ENCODE measurements around the gene RNF224.

RNF224 gene

GRCh38 chr9:137179761-137180160, 47.5 kb upstream of the RNF224 start:
- Histone ChIP-seq H3K27me3 (ENCODE audit: low read depth, low read length) (no peaks in the 10 kb centered on the region), H3K9ac (ENCODE audit: low read length) (no peak overlapping the region), H3K4me2 (ENCODE audit: low read length) (no peak overlapping the region), H2AFZ (ENCODE audit: low read depth, low read length) (no peak overlapping the region), H3K4me1 (ENCODE audit: low read length) (peaks cover 7% of the 10 kb centered on the region), H3K9me3 (ENCODE audit: insufficient read depth, low read length) (no peaks in the 10 kb centered on the region), H3K79me2 (ENCODE audit: low read length) (no peaks in the 10 kb centered on the region), H3K36me3 (replicated peaks; ENCODE audit: low read depth, low read length) (peaks cover 35% of the 10 kb centered on the region), H3K4me3 (ENCODE audit: low read length) (no peak overlapping the region), H4K20me1 (ENCODE audit: insufficient read depth, low read length) (no peaks in the 10 kb centered on the region; the same call in 1 of the 2 replicates), H3K27ac (ENCODE audit: low read length) (no peak overlapping the region)
- TF ChIP-seq CTCF (IDR thresholded peaks at IDR 0.05; ENCODE audit: low read depth, low read length) (no peak), EZH2phosphoT487 (IDR thresholded peaks at IDR 0.05; ENCODE audit: low read depth) (no peak)

- Histone ChIP-seq H3K4me2 (ENCODE audit: low read length) (no peak overlapping the region), H3K4me3 (ENCODE audit: low read length) (no peak overlapping the region), H4K20me1 (ENCODE audit: insufficient read depth, low read length) (no peaks in the 10 kb centered on the region; the same call in 1 of the 2 replicates), H2AFZ (ENCODE audit: low read depth, low read length) (no peak overlapping the region), H3K79me2 (ENCODE audit: low read length) (no peaks in the 10 kb centered on the region; the same call in 1 of the 2 replicates), H3K27ac (ENCODE audit: low read length) (no peak overlapping the region), H3K9ac (ENCODE audit: low read length) (no peak overlapping the region), H3K27me3 (ENCODE audit: low read depth, low read length) (no peaks in the 10 kb centered on the region), H3K9me3 (ENCODE audit: insufficient read depth, low read length) (no peaks in the 10 kb centered on the region), H3K4me1 (ENCODE audit: low read length) (no peaks in the 10 kb centered on the region), H3K36me3 (replicated peaks; ENCODE audit: low read depth, low read length) (peaks cover 35% of the 10 kb centered on the region)
- TF ChIP-seq EZH2phosphoT487 (IDR thresholded peaks at IDR 0.05; ENCODE audit: low read depth) (no peak), CTCF (IDR thresholded peaks at IDR 0.05; ENCODE audit: low read depth, low read length) (no peak)
Measured at GRCh38 chr9:137180491-137180890, 46.8 kb upstream of the RNF224 start.

GRCh38 chr9:137181680-137182079, 45.6 kb upstream of the RNF224 start:
- no peaks in the 10 kb centered on the region; the same call in 1 of the 2 replicates for H4K20me1 ChIP-seq (ENCODE audit: insufficient read depth, low read length)
- TF ChIP-seq CTCF (IDR thresholded peaks at IDR 0.05; ENCODE audit: low read depth, low read length): no peak

DNA sequence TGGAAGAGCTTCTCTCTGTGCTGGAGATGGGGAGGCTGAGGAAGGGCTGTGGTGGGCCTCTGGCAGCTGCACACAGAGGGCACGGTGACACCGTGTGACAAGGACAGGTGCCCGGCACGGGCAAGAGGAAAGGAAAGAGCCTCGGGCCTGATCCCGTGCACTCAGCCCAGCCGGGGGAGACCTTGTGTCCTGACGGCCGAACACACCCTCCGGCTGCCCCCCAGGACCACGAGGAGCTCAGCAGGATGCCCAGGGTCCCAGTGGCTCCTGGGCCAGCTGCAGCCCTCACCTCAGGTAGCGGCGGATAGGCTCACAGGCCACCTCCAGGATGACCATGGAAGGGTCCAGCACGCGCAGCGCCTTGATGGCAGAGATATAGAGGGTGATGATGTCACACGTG, 44.5 kb upstream of the RNF224 start:
- H3K79me2 ChIP-seq (ENCODE audit: low read length): peaks cover 21% of the 10 kb centered on the region

More at GRCh38 chr9:137181680-137182079, 45.6 kb upstream of the RNF224 start:
- peaks cover 10% of the 10 kb centered on the region for H3K79me2 ChIP-seq (ENCODE audit: low read length)
- no peak overlapping the region for H2AFZ ChIP-seq (ENCODE audit: low read depth, low read length)
- no peaks in the 10 kb centered on the region for H3K9me3 ChIP-seq (ENCODE audit: insufficient read depth, low read length)
- no peaks in the 10 kb centered on the region; the same call in 1 of the 2 replicates for H3K4me1 ChIP-seq (ENCODE audit: low read length)
- H3K9ac ChIP-seq (ENCODE audit: low read length): no peak overlapping the region
- peaks cover 38% of the 10 kb centered on the region for H3K36me3 ChIP-seq (replicated peaks; ENCODE audit: low read depth, low read length)
- no peak overlapping the region for H3K4me3 ChIP-seq (ENCODE audit: low read length)
- no peak overlapping the region for H3K4me2 ChIP-seq (ENCODE audit: low read length)
- H3K27ac ChIP-seq (ENCODE audit: low read length): no peak overlapping the region
- no peaks in the 10 kb centered on the region for H3K27me3 ChIP-seq (ENCODE audit: low read depth, low read length)

More for the DNA sequence above, 44.5 kb upstream of the RNF224 start:
- Histone ChIP-seq H2AFZ (ENCODE audit: low read depth, low read length) (no peak overlapping the region), H3K9ac (ENCODE audit: low read length) (no peak overlapping the region), H3K36me3 (replicated peaks; ENCODE audit: low read depth, low read length) (peaks cover 34% of the 10 kb centered on the region), H3K27me3 (ENCODE audit: low read depth, low read length) (no peaks in the 10 kb centered on the region), H3K4me1 (ENCODE audit: low read length) (peaks cover 10% of the 10 kb centered on the region), H3K27ac (ENCODE audit: low read length) (no peak overlapping the region), H3K4me3 (ENCODE audit: low read length) (no peak overlapping the region), H4K20me1 (ENCODE audit: insufficient read depth, low read length) (no peaks in the 10 kb centered on the region), H3K9me3 (ENCODE audit: insufficient read depth, low read length) (no peaks in the 10 kb centered on the region), H3K4me2 (ENCODE audit: low read length) (no peak overlapping the region)
- TF ChIP-seq CTCF (IDR thresholded peaks at IDR 0.05; ENCODE audit: low read depth, low read length) (no peak), EZH2phosphoT487 (IDR thresholded peaks at IDR 0.05; ENCODE audit: low read depth) (no peak)

Measured in OCI-LY3 (cell line).